RPMI8226 (cell line): ENCODE data around the gene KCNJ6.

Experiments
- DNase-seq: peaks from one replicate; pipeline ENCODE4 v3.0.0-alpha.2; 2015

KCNJ6 gene

GRCh38 chr21:37711836-37712568, 204.3 kb downstream of the KCNJ6 start:
- peak; percentile 75 for DNase-seq

GRCh38 chr21:37711286-37711829, 204.9 kb downstream of the KCNJ6 start:
- DNase-seq = no peak

- no peak for DNase-seq
Measured at GRCh38 chr21:37710546-37711285, 205.5 kb downstream of the KCNJ6 start.

- DNase-seq = no peak
Measured at GRCh38 chr21:37704751-37705150, 211.5 kb downstream of the KCNJ6 start.

- DNase-seq = no peak
Measured at GRCh38 chr21:37702241-37702640, 214.0 kb downstream of the KCNJ6 start.

- DNase-seq = peak; percentile 69
Measured at GRCh38 chr21:37700641-37701202, 215.5 kb downstream of the KCNJ6 start.

GRCh38 chr21:37699024-37699775, 217.1 kb downstream of the KCNJ6 start:
- no peak for DNase-seq

- no peak for DNase-seq
Measured at GRCh38 chr21:37696936-37697335, 219.3 kb downstream of the KCNJ6 start.

- DNase-seq = no peak
Measured at GRCh38 chr21:37695111-37695510, 221.1 kb downstream of the KCNJ6 start.

- DNase-seq = no peak
Measured at GRCh38 chr21:37688952-37689659, 227.2 kb downstream of the KCNJ6 start.

- no peak for DNase-seq
Measured at GRCh38 chr21:37686991-37687810, 229.1 kb downstream of the KCNJ6 start.

GRCh38 chr21:37684547-37684946, 231.7 kb downstream of the KCNJ6 start:
- DNase-seq = no peak

GRCh38 chr21:37684115-37684493, 232.2 kb downstream of the KCNJ6 start:
- no peak for DNase-seq

- DNase-seq = no peak
Measured at GRCh38 chr21:37683396-37684114, 232.7 kb downstream of the KCNJ6 start.

GRCh38 chr21:37682966-37683365, 233.3 kb downstream of the KCNJ6 start:
- no peak for DNase-seq

GRCh38 chr21:37677006-37677405, 239.3 kb downstream of the KCNJ6 start:
- no peak for DNase-seq

GRCh38 chr21:37675202-37675801, 241.0 kb downstream of the KCNJ6 start:
- peak; percentile 74 for DNase-seq

GRCh38 chr21:37673801-37674575, 242.3 kb downstream of the KCNJ6 start:
- DNase-seq = no peak

- no peak for DNase-seq
Measured at GRCh38 chr21:37671381-37671780, 244.9 kb downstream of the KCNJ6 start.

- DNase-seq = no peak
Measured at GRCh38 chr21:37670883-37671282, 245.4 kb downstream of the KCNJ6 start.
